22Rv1 (cell line): ENCODE data around the gene THBD.

Experiments
- ZFX ChIP-seq: fragments of 450-650 bp; IDR thresholded peaks from 2 replicates; pipeline ENCODE4 v1.6.1; 2017; ENCODE audit warnings: antibody characterized with exemption, borderline replicate concordance
- TF ChIP-seq, protein P1 (sequence below): fragments of 450-650 bp; IDR thresholded peaks from 2 replicates; pipeline ENCODE4 v1.5.1; 2017; ENCODE audit warnings: mild to moderate bottlenecking

DNA sequence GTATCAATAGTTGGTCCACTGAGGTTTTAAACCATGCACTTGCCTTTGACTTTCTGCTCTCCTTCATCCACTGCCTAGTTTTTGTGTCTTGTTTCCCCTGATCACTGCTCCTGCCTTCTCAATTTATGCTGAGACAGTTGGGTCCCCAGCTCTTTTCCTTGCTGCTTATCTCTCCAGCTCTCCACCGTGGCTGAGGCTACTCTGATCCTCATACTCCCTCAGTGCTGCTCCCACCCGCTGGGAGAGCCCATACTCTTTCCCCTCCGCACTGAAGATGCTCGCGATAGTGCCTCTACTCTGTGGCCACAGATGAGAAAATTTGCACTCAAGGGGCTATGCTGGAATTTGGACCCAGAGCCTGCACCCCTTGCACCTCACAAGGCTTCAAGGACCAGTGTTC is 3.4 kb upstream of the THBD start:
- TF ChIP-seq, protein P1, sequence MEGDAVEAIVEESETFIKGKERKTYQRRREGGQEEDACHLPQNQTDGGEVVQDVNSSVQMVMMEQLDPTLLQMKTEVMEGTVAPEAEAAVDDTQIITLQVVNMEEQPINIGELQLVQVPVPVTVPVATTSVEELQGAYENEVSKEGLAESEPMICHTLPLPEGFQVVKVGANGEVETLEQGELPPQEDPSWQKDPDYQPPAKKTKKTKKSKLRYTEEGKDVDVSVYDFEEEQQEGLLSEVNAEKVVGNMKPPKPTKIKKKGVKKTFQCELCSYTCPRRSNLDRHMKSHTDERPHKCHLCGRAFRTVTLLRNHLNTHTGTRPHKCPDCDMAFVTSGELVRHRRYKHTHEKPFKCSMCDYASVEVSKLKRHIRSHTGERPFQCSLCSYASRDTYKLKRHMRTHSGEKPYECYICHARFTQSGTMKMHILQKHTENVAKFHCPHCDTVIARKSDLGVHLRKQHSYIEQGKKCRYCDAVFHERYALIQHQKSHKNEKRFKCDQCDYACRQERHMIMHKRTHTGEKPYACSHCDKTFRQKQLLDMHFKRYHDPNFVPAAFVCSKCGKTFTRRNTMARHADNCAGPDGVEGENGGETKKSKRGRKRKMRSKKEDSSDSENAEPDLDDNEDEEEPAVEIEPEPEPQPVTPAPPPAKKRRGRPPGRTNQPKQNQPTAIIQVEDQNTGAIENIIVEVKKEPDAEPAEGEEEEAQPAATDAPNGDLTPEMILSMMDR: no peak
- no peak for TF ChIP-seq ZFX
